ENCODE results near the gene KRTAP10-1.
"Not testable (repeated sequence)": the region's sequence is repeated elsewhere in the genome, so short reads cannot be mapped to it uniquely, and the experiment has no call there.

KRTAP10-1 gene

DNA sequence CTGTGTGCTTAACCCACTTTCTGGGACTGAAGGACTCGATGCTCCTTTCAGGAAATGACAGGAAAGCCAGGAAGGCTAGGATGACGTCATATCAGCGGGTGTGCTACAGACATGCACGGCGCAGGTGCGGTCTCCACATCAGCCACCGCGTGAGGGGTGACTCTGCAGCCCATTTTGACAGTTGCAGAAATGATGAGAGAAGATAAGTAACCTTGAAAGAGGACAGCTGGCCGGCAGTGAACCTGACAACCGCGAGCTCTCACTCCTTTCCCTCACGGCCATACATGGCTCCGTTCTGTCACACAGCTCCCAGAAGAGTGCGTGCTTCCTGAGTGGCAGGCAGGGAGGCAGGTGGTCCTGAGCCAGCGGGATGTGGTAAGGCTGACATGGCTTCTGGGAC, 42.1 kb upstream of the KRTAP10-1 start:
- H3K4me3 ChIP-seq (replicated peaks; ENCODE audit: low read depth, low read length): no peak overlapping the region
- TF ChIP-seq, protein P1, sequence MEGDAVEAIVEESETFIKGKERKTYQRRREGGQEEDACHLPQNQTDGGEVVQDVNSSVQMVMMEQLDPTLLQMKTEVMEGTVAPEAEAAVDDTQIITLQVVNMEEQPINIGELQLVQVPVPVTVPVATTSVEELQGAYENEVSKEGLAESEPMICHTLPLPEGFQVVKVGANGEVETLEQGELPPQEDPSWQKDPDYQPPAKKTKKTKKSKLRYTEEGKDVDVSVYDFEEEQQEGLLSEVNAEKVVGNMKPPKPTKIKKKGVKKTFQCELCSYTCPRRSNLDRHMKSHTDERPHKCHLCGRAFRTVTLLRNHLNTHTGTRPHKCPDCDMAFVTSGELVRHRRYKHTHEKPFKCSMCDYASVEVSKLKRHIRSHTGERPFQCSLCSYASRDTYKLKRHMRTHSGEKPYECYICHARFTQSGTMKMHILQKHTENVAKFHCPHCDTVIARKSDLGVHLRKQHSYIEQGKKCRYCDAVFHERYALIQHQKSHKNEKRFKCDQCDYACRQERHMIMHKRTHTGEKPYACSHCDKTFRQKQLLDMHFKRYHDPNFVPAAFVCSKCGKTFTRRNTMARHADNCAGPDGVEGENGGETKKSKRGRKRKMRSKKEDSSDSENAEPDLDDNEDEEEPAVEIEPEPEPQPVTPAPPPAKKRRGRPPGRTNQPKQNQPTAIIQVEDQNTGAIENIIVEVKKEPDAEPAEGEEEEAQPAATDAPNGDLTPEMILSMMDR (IDR thresholded peaks at IDR 0.05; ENCODE audit: insufficient read depth, low read length, poor library complexity, severe bottlenecking): no peak
- H3K27me3 ChIP-seq (replicated peaks; ENCODE audit: control insufficient read depth, insufficient read depth, low read length): no peaks in the 10 kb centered on the region
- no peaks in the 10 kb centered on the region for H3K36me3 ChIP-seq (ENCODE audit: control insufficient read depth, insufficient read depth, low read length)
- DNase-seq (ENCODE audit: extremely low read depth, insufficient read length): no peak

DNA sequence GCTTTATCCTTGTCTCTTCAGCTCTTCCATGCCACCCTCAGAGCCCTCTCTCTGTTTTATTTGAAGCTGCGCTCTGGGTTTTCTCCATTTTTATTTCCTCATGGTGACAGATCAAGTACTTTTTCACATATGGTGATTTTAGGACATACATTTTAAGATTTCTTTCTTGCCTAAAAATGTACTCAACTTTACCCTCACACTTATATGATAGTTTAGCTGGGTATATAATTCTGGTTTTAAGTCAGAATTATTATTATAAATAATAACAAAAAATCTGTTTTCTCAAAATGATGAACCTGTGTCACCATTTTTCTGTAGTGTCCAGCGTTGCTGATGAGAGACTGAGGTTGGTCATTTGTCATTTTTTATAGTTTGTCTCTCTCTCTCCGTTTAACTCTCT, 41.2 kb upstream of the KRTAP10-1 start:
- no peak overlapping the region for H3K4me3 ChIP-seq (replicated peaks; ENCODE audit: low read depth, low read length)
- H3K36me3 ChIP-seq (ENCODE audit: control insufficient read depth, insufficient read depth, low read length): no peaks in the 10 kb centered on the region
- DNase-seq (ENCODE audit: extremely low read depth, insufficient read length): no peak
- no peaks in the 10 kb centered on the region for H3K27me3 ChIP-seq (replicated peaks; ENCODE audit: control insufficient read depth, insufficient read depth, low read length)
- TF ChIP-seq, protein P1 (IDR thresholded peaks at IDR 0.05; ENCODE audit: insufficient read depth, low read length, poor library complexity, severe bottlenecking): no peak

DNA sequence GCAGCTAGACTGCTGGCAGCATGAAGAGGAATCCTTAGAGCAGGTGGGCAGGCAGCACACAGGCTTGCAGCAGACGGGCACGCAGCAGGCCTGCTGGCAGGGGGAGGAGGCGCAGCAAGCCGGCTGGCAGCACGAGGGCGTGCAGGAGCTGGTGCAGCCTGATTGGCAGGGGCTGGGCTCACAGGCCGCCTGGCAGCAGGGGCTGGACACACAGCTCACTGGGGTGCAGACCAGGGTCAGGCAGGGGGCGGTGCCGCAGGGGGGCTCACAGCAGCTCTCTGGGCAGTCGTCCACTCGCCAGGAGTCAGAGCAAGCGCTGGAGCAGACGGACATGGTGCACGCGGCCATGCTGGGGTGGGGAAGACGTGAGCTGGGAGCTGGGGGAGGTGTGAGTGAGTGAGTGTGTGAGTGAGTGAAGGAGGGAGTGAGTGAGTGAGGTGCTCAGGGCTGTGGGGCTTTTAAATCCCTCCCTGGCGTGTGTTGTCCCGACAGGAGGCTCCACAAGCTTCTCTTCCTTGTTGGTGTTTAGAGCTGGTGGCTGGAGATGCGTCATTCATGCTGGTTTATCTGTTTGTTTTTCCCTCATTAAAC, 40.3 kb upstream of the KRTAP10-1 start, which contains the start of gene KRTAP10-5:
KRTAP10-5 (minus strand) TSS at position 374 of the 591 bp plus-strand sequence; CDS start at position 348, 26 bp downstream.
- not testable (repeated sequence) for DNase-seq (ENCODE audit: extremely low read depth, insufficient read length); H3K36me3 ChIP-seq (ENCODE audit: control insufficient read depth, insufficient read depth, low read length); H3K4me3 ChIP-seq (replicated peaks; ENCODE audit: low read depth, low read length); H3K27me3 ChIP-seq (replicated peaks; ENCODE audit: control insufficient read depth, insufficient read depth, low read length)

DNA sequence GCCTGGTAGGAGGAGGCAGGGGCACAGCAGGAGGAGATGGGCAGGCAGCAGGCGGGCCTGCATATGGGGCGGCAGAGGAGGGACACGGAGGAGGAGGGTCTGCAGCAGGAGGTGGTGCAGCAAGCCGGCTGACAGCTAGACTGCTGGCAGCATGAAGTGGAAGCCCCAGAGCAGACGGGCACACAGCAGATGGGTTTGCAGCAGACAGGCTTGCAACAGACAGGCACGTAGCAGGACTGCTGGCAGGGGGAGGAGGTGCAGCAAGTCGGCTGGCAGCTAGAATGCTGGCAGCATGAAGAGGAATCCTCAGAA, 39.8 kb upstream of the KRTAP10-1 start:
- no peak for DNase-seq (ENCODE audit: extremely low read depth, insufficient read length)
- no peaks in the 10 kb centered on the region for H3K27me3 ChIP-seq (replicated peaks; ENCODE audit: control insufficient read depth, insufficient read depth, low read length)
- TF ChIP-seq, protein P1 (IDR thresholded peaks at IDR 0.05; ENCODE audit: insufficient read depth, low read length, poor library complexity, severe bottlenecking): no peak
- H3K4me3 ChIP-seq (replicated peaks; ENCODE audit: low read depth, low read length): no peak overlapping the region
- no peaks in the 10 kb centered on the region for H3K36me3 ChIP-seq (ENCODE audit: control insufficient read depth, insufficient read depth, low read length)

DNA sequence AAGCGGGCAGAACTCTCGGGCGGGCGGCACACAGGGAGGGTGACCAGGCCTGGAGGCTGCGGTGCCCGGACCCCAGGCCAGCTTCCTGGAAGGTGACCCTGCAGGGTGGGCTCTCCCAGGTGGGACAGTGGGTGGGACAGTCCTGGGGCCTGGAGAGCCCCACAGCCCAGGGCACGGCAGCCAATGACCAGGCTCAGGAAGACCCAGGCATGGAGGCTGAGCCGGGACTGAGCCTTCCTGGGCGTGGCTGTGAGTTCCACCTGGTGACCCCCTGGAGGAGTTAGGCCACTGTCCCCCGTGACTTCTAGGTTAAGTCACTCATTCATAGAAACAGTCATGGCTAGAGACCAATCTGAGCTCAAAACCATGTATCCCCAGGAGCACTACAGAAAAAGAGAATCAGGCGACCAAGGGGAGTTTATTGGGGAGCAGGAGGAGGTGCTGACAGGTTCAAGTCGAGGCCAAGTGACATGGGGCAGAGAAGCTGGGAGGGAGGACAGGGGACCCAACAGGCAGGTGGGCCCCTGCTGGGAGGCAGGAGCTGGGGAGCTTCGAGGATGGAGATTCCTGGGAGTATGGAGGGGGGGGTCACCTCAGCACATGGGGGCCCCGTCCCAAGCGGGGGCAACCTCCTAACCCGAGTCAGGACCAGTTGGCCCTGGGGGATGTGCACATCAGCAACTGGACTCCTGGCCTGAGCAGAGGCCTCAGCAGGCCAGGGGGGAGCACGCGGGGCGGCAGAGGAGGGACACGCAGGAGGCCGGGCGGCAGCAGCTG, 39.2 kb upstream of the KRTAP10-1 start:
- no peak overlapping the region for H3K4me3 ChIP-seq (replicated peaks; ENCODE audit: low read depth, low read length)
- TF ChIP-seq, protein P1 (IDR thresholded peaks at IDR 0.05; ENCODE audit: insufficient read depth, low read length, poor library complexity, severe bottlenecking): no peak
- no peaks in the 10 kb centered on the region for H3K27me3 ChIP-seq (replicated peaks; ENCODE audit: control insufficient read depth, insufficient read depth, low read length)
- no peaks in the 10 kb centered on the region for H3K36me3 ChIP-seq (ENCODE audit: control insufficient read depth, insufficient read depth, low read length)
- no peak for DNase-seq (ENCODE audit: extremely low read depth, insufficient read length)

DNA sequence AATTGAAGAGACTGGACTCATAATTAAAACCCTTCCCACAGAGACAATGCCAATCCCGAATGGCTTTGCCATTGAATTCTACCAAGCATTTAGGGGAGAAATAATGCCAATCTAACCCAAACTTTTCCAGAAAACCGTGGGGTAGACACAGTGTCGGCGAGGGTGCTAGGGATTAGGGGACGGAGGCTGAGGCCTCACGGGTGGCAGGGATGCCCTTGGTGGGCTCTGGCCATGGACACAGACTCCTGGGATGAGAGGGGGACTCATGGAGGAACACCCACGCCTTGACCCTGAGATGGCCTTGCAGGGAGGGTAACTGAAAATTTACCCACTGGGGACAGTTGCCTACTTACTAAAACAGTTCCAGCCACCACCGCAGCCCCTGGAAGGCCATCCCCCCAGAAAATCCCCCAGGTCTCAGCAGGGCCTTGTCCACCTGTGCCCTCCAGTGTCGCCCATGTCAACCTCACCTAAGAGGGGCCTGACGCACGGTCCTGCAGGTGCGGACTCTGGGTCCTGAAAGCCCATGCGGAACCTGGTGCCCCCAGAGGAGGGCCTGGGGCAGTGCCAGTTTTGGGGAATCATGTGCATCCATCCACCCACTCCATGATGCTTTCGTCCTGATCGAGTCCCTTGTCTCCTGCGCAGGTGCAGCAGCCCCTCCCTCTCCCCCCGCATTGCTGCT, 38.5 kb upstream of the KRTAP10-1 start:
- Histone ChIP-seq H3K36me3 (ENCODE audit: control insufficient read depth, insufficient read depth, low read length) (no peaks in the 10 kb centered on the region), H3K4me3 (replicated peaks; ENCODE audit: low read depth, low read length) (no peak overlapping the region), H3K27me3 (replicated peaks; ENCODE audit: control insufficient read depth, insufficient read depth, low read length) (no peaks in the 10 kb centered on the region)
- no peak for DNase-seq (ENCODE audit: extremely low read depth, insufficient read length)
- TF ChIP-seq, protein P1 (IDR thresholded peaks at IDR 0.05; ENCODE audit: insufficient read depth, low read length, poor library complexity, severe bottlenecking): no peak

Measured in GM06990 (cell line).